Osteoblast (primary cell): ENCODE data around the gene CLNK. TPM values are rescaled to one million over a fixed set of nuclear protein-coding genes. Genes with fewer than 3 reads are reported as not detected.
A peak's percentile ranks its signal among the peaks of the same experiment; 100 is the strongest.

Experiments
- DNase-seq: peaks from one replicate; pipeline ENCODE4 v3.0.0; 2011; ENCODE audit warnings: low spot score, mixed read lengths; ENCODE audit not compliant: insufficient read length; ENCODE audit errors: missing footprints
- H2AFZ ChIP-seq: 2 replicates; pipeline ENCODE4 v1.6.0; 2011; ENCODE audit warnings: mild to moderate bottlenecking, low read length
- H3K27ac ChIP-seq: 2 replicates; pipeline ENCODE4 v1.5.1; 2011; ENCODE audit warnings: mild to moderate bottlenecking, low read depth, low read length, moderate library complexity
- H3K27me3 ChIP-seq: 2 replicates; pipeline ENCODE4 v1.6.0; 2012; ENCODE audit warnings: mild to moderate bottlenecking, control low read depth, inconsistent platforms, low read length, moderate library complexity; ENCODE audit not compliant: insufficient read depth
- H3K36me3 ChIP-seq: 2 replicates; pipeline ENCODE4 v1.5.1; 2011; ENCODE audit warnings: mild to moderate bottlenecking, low read length, control low read depth, moderate library complexity; ENCODE audit not compliant: insufficient read depth
- H3K4me1 ChIP-seq: 2 replicates; pipeline ENCODE4 v1.5.1; 2011; ENCODE audit warnings: mild to moderate bottlenecking, low read length, control low read depth, moderate library complexity; ENCODE audit not compliant: insufficient read depth
- H3K4me2 ChIP-seq: 2 replicates; pipeline ENCODE4 v1.6.0; 2011; ENCODE audit warnings: mild to moderate bottlenecking, low read length; ENCODE audit not compliant: insufficient read depth
- H3K4me3 ChIP-seq: fragments of 200-600 bp; sonication (generic); 3 replicates; pipeline ENCODE4 v1.5.1; 2012; ENCODE audit warnings: mild to moderate bottlenecking, low read length, inconsistent platforms; ENCODE audit not compliant: insufficient read depth
- H3K79me2 ChIP-seq: 2 replicates; pipeline ENCODE4 v1.6.0; 2012; ENCODE audit warnings: mild to moderate bottlenecking, low read length, control low read depth, inconsistent platforms; ENCODE audit not compliant: insufficient read depth
- H3K9me3 ChIP-seq: 2 replicates; pipeline ENCODE4 v1.5.1; 2011; ENCODE audit warnings: low read depth, low read length, control low read depth
- H4K20me1 ChIP-seq: 2 replicates; pipeline ENCODE4 v1.6.0; 2012; ENCODE audit warnings: mild to moderate bottlenecking, low read length, control low read depth; ENCODE audit not compliant: insufficient read depth
- CTCF ChIP-seq: IDR thresholded peaks from 2 replicates; pipeline ENCODE4 v1.5.1; 2011; ENCODE audit warnings: mild to moderate bottlenecking, low read depth, low read length, moderate library complexity; ENCODE audit errors: extremely low read depth
- total RNA-seq: library from RNA; depleted of rRNA; stranded (reverse); fragments of >200 nt; gene quantifications from 2 replicates; pipeline ENCODE4 v1.2.3, GENCODE V29; 2012

Gene CLNK
- total RNA-seq, 1 donor = not detected

- Histone ChIP-seq H2AFZ (no peak overlapping the region), H3K79me2 (no peaks in the 10 kb centered on the region), H3K27me3 (peaks cover 3% of the 10 kb centered on the region), H3K4me1 (no peaks in the 10 kb centered on the region), H3K4me2 (peak overlapping the region; percentile 10), H4K20me1 (no peaks in the 10 kb centered on the region), H3K4me3 (no peak overlapping the region), H3K9me3 (no peaks in the 10 kb centered on the region), H3K36me3 (no peaks in the 10 kb centered on the region), H3K27ac (no peak overlapping the region)
- TF ChIP-seq CTCF = peak; percentile 82
- DNase-seq = peak; percentile 85
Observed at GRCh38 chr4:10554694-10555093, 129.9 kb downstream of the CLNK start.

- Histone ChIP-seq H3K4me1 (no peaks in the 10 kb centered on the region), H4K20me1 (no peaks in the 10 kb centered on the region), H3K79me2 (no peaks in the 10 kb centered on the region), H3K4me3 (no peak overlapping the region), H3K27ac (no peak overlapping the region), H2AFZ (no peak overlapping the region), H3K9me3 (no peaks in the 10 kb centered on the region), H3K4me2 (no peak overlapping the region), H3K36me3 (no peaks in the 10 kb centered on the region), H3K27me3 (peaks cover 3% of the 10 kb centered on the region)
- no peak for TF ChIP-seq CTCF
- DNase-seq = no peak
Observed at GRCh38 chr4:10554121-10554520, 130.4 kb downstream of the CLNK start.

DNA sequence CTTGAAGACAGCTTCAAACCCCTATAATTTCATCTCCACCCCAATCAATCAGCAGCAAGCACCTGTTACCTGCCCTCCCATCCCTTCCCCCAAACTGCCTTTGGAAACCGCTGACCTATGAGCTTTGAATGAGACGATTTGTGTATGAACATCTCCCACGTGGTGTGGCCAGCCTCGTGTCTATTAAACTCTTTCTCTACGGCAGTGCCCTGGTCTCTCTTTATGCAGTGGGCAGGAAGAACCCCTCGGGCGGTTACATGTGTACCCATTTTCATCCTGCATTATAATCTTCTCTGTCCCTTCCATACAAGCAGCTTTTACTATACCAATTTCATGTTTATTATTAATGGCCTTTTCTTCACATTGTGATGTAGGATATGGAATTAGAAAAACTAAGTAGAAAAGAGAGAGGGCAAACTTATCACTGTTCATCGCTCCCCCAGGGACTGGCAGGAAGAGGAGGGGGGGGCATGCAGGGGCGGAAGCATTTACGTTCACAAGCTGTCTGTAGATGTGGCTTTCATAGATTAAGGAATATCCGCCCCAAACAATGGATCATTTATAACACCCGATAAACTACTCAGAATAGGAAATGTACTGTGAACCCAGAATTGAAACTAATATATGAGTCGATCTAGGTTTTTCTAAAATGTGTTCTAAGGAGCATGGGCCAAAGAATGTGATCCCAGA, 131.8 kb downstream of the CLNK start:
- H3K36me3 ChIP-seq = no peaks in the 10 kb centered on the region
- no peaks in the 10 kb centered on the region for H3K27me3 ChIP-seq
- H2AFZ ChIP-seq = no peak overlapping the region
- no peak overlapping the region for H3K27ac ChIP-seq
- no peaks in the 10 kb centered on the region for H3K9me3 ChIP-seq
- no peaks in the 10 kb centered on the region for H3K79me2 ChIP-seq
- no peak overlapping the region for H3K4me3 ChIP-seq
- no peak for TF ChIP-seq CTCF
- no peaks in the 10 kb centered on the region for H3K4me1 ChIP-seq
- no peaks in the 10 kb centered on the region for H4K20me1 ChIP-seq
- no peak overlapping the region for H3K4me2 ChIP-seq
- no peak for DNase-seq

DNA sequence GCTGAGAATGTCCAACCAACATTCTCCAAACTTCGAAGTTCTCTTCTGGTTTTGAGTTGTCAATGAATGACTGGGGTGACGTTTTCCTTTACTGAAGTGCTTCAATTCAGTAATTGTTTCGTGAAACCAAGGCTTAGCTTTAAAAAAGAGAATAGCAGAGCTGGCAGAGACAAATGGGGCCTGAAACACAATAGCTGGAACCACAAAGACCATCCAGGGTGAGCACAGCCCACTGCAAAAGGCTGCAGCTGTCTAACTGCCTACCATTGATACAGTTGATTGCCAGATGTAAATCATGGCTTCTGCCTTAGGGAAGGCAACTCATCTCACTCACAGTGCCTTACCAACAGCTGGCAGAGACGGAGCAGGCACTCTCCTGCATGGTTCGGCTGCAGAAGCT, 148.7 kb downstream of the CLNK start:
- H3K79me2 ChIP-seq = no peaks in the 10 kb centered on the region
- no peak for DNase-seq
- no peak for TF ChIP-seq CTCF
- no peaks in the 10 kb centered on the region for H3K9me3 ChIP-seq
- no peaks in the 10 kb centered on the region for H4K20me1 ChIP-seq
- H3K4me2 ChIP-seq = no peak overlapping the region
- H3K4me3 ChIP-seq = no peak overlapping the region
- no peak overlapping the region for H3K27ac ChIP-seq
- no peak overlapping the region for H2AFZ ChIP-seq
- no peaks in the 10 kb centered on the region for H3K36me3 ChIP-seq
- H3K27me3 ChIP-seq = peaks cover 16% of the 10 kb centered on the region
- H3K4me1 ChIP-seq = no peaks in the 10 kb centered on the region
